GM18861 (cell line): ENCODE results near the gene CCT6B.
"Not testable (repeated sequence)": the region's sequence is repeated elsewhere in the genome, so short reads cannot be mapped to it uniquely, and the experiment has no call there.

ENCODE experiments used
- ATAC-seq: cut with Tn5 transposase; IDR thresholded peaks from one replicate; pipeline ENCODE4 v1.9.1; 2021; ENCODE audit not compliant: unreplicated experiment

CCT6B gene, protein sequence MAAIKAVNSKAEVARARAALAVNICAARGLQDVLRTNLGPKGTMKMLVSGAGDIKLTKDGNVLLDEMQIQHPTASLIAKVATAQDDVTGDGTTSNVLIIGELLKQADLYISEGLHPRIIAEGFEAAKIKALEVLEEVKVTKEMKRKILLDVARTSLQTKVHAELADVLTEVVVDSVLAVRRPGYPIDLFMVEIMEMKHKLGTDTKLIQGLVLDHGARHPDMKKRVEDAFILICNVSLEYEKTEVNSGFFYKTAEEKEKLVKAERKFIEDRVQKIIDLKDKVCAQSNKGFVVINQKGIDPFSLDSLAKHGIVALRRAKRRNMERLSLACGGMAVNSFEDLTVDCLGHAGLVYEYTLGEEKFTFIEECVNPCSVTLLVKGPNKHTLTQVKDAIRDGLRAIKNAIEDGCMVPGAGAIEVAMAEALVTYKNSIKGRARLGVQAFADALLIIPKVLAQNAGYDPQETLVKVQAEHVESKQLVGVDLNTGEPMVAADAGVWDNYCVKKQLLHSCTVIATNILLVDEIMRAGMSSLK

DNA sequence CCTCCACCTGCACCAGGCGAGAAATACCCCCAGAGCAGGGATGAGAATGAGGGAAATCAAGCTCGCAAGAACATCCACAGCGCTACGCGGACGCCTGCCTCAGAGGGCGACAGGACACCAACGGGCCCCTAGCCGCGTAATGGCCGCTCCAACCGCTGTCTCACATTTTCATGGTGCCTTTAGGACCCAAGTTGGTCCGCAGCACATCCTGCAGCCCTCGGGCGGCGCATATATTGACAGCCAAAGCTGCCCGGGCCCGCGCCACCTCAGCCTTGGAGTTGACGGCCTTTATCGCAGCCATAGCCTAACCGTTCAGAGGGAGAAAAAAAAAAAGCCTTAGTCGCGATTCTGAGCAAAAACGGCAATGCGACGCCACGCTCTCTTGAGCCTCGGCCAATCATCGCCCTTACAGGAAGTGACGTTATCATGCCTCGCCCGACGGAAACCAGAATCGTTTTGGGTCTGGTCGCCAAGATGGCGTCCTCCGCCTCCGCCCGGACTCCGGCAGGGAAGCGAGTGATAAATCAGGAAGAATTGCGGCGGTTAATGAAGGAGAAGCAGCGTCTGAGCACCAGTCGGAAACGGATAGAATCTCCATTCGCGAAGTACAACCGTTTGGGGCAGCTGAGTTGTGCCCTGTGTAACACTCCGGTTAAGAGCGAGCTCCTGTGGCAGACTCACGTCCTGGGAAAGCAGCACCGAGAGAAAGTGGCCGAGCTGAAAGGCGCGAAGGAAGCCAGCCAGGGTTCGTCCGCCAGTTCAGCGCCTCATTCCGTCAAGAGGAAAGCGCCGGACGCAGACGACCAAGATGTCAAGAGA is at the start of gene CCT6B, which contains the start of gene ZNF830:
Gene CCT6B, minus strand, starts transcription at position 368 of the 819 bp plus-strand sequence. Its CDS starts 67 bp downstream, at position 301.
Gene ZNF830, plus strand, starts transcription at position 448 of the 819 bp plus-strand sequence. Its CDS starts 27 bp downstream, at position 475.
- ATAC-seq = peak; percentile 67

DNA sequence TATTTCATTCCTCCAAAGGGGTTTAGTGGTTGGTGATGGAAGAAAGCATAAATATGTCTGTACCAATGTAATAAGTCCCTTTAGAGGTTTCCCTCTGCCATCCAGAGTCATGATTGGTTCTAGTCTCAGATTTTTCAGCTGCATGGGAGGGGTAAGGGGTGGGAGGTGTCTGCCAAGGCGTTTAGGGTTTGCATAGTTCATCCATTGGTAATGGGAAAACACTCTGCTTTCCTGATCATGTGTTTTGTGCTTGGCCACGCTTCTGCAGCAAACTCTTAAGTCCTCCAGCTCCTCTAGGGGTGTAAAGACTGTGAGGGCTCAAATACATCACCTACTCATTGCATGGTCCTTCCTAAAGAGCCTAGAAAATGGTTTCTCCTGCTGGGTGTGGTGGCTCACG is 48.8 kb upstream of the CCT6B start:
- ATAC-seq = no peak

DNA sequence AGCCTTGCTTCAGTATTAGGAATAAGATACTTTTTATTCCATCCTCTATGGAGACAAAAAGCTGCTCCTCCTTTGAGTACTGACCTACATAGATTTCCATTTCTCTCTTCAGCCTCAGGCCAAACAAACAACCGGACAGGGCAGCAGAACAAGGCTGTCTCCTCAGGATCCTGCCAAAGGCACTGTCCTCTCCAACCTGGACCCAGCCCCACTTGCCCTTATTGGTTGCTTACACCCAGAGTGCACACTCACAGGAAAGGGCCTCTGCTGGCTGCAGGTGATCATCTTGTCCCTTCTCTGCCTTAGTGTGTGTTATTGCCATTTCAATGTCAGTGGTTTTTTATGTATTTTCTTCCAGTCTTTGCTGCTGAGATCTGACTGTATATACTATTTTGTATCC is 45.7 kb upstream of the CCT6B start:
- no peak for ATAC-seq

DNA sequence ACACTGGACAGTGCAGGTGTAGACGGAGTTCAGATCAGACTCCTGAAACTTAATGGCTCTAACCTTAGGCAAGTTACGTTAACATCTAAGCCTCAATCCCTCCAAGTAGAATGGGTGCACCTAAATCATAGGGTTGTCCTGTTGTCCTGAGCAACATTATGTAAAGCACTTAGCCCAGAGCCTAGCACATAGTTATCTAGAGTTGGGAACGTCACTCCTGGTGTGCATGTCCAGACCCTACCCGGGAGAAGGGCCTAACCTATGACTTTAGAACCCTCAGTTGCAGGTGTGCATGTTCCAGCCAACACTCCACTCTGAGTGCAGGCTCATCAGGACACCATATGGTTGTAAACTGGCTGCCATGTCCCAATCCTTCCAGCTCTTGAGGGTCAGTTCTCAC is 45.1 kb upstream of the CCT6B start:
- no peak for ATAC-seq

DNA sequence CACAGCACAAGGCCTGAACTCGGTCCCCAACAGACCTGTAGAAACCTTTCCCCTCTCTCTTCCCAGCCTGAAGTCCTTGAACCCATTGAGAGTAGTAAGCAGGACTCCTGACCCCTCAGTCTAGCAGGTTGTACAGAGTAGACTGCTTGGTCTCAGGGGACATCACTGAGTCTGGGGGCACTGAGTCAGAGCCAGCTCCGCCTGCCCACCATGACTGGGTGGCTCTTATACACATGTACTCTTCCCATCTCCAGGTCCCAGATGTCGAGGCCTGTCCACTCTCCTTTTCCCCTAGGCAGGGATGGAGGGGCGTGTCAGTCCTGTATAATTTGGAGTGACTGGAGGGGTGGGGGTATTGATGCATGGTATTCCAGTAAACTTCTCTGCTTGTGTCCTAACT is 42.5 kb upstream of the CCT6B start:
- ATAC-seq = no peak

DNA sequence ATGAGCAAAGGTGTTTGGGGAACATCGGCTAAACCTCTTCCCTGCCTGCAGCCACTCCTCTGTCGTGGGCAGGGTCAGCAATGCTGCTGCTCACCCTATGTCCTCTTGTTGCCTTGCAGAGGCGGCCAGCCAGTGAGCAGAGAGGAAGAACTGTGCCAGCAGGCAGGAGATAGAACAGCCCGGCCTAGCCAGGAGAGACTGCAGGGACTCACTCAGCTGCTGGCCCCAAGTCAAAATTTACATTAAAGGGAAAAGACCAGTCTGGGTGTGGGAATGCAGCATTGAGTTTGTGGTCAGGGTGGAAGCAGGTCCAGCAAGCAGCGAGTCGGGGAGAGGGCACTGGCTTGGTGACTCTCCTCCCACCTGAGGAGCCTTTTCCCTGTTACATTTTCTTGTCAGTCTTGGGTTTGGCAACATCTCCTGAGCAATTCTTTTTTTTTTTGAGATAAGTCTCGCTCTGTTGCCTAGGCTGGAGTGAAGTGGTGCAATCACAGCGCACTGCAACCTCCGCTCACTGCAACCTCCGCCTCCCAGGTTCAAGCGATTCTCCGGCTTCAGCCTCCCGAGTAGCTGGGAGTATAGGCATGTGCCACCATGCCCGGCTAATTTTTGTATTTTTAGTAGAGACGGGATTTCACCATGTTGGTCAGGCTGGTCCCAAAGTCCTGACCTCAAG is 41.8 kb upstream of the CCT6B start:
- no peak for ATAC-seq

DNA sequence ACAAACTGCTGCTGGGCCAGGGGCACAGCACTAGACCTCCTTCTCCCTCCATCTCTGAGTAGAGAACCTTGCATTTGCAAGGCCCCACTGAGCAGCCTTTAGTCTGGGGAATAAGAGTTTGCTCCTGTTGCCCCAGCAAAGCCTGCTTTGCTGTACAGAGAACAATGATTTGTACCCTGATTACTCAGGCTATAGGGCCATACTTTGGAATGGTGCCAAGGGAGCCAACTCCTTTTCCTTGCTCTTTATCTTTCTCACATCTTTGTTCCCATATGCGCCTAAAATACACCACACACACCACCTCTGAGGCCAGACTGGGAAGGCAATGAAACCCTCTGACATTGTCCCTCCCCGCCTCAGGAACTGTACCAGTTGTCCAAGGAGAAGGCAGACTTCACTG is 40.3 kb upstream of the CCT6B start:
- no peak for ATAC-seq

DNA sequence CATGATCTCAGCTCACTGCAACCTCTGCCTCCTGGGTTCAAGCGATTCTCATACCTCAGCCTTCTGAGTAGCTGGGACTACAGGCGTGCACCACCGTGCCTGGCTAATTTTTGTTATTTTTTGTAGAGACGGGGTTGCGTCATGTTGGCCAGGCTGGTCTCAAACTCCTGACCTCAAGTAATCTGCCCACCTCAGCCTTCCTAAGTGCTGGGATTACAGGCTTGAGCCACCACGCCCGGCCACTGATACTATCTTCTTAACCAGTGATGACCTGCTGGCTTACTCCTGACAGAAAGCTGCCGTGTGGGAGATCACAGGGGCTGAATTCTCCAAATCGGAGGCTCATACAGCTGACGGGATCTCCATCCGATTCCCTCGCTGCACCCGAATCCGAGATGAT is 39.7 kb upstream of the CCT6B start:
- ATAC-seq = not testable (repeated sequence)

DNA sequence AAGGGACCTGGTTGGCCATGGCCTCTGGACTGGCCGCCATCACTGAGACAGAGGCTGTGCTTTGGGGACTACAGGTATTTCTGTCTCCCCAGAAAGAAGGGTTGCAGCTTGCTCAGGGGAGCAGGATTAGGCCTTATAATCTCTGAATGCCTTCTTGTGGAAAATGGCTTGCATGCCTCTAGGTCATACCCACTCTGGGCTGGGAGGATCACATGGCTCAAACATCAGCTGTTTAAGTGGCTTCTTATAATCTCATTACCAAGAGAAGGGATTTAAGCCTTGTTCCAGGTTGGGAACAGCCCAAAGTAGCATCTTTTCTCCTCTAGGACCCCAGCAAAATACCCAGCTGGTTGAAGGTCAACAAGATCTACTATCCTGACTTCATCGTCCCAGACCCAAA is 38.2 kb upstream of the CCT6B start:
- no peak for ATAC-seq

DNA sequence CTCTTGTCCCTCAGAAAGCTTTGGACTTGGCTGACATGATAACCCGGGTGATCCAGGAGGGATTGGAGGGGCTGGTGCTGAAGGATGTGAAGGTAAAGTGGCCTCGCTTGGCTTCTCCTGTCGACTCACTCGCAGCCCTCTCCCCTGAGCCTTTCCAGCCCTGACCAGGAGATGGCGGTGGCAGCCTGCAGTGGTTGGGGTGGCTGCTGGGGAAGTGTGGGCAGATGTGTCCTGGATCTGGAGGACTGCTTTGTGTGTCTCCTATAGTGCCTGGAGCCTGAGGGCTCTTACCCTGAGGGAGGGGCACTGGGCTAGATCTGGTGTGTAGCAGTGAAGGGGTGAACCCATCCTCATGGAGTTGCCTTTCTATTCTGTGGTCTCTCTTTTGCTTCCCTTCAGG is 36.9 kb upstream of the CCT6B start:
- peak; percentile 40 for ATAC-seq

DNA sequence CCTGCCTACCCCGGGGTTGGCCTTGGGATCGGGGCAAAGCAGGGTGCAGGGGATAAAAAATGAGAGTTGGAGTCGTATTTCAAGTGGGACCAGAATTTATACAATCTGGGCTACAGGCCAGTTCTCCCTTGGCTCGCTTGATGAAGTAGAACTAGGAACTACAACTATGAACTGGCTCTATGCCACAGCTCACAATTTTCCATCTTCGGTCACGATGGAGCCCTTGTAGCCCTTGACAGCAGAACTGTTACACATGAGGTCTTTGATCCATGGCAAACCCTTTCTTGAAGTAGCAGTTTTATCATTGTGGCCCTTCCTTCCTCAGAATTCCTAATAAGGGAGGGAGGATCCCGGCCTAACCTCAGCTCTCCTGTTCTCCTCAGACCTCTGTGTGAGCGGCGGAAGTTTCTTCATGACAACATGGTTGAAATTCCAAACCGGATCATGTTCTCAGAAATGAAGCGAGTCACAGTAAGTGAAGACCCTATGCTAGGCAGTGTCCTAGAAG is 36.1 kb upstream of the CCT6B start:
- no peak for ATAC-seq

DNA sequence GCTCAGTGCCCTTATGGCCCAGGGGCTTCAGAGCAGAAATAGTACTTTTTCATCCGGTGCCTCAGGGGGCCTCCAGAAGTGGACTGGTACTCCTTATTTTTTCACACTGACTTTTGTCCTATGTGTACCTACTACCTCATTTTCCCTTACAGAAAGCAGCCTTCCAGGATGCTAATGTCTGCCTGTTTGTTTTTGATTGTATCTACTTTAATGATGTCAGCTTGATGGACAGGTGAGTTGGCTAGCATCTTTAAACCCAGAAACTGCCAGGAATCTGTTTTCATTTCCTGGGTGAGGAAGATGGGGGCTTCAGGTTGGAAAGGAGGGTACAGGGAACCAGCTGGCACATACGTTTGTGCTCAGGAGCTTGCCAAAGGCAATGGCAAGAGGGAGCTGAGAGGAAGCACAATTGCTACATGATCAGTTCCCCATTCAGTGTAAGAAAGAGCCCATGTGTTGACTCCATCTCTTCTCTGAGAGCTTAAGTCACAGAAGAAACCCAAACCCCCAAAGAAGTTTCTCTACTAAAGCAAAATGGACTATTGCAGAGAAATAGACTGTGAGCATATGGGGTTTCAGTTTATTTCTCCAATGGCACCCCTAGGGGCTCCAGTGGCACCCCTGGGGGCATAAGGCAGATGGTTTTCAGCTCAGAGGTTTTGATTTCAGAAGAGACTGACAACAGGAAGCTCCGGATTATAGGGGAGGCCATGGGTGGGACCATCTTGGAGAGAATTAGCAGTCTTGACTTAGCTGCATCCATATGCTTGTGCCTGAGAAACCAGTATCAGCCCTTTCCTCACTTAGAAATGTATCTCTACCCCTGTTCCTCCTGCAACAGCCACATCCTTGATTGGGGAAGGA is 35.4 kb upstream of the CCT6B start:
- no peak for ATAC-seq

DNA sequence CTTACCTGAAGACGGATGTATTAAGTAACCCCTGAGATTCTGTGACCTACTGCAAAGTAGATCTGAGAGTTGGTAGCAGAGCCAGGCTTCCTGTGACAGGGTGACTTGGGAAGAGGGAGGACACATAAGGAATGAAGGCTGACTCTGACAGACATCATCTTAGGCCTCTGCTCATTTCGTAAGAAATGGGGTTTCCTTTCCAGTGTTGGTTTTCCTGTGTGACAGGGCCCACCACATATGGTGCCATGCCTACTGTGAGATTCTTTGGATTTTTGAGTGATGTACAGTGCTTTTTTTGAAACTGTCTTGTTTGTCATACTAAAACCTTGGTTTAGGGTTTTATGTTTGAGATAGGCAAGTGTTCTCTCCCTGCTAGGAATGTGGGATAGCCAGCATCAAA is 31.8 kb upstream of the CCT6B start:
- ATAC-seq = no peak

DNA sequence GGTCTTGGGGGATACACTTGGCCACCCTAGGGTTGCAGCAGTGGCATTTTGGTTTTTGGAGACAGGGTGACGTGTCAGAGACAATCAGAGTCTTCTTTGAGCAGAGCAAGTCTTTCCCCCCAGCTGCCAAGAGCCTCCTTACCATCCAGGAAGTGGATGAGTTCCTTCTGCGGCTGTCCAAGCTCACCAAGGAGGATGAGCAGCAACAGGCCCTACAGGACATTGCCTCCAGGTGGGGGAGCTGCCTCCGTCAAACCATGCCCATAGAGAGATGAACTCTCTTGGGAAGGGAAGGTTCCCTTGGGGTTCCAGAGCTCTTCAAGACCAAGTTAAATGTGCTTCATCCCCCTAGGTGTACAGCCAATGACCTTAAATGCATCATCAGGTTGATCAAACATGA is 30.3 kb upstream of the CCT6B start:
- no peak for ATAC-seq

DNA sequence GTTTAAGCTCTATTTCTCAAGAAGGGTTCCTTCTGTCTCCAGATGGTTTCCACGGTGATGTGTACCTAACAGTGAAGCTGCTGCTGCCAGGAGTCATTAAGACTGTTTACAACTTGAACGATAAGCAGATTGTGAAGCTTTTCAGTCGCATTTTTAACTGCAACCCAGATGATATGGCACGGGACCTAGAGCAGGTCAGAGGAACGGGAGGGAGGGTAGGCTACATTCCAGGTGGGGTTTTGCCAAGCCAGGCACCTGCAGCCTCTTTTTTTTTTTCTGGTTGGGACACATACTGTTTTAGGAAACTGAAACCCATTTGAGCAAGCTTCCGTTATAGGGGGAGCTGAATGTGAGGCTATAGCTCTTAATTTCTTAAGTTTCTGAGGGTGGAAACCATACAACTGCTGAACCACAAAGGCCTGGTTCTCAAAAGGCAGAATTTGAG is 29.7 kb upstream of the CCT6B start:
- no peak for ATAC-seq

DNA sequence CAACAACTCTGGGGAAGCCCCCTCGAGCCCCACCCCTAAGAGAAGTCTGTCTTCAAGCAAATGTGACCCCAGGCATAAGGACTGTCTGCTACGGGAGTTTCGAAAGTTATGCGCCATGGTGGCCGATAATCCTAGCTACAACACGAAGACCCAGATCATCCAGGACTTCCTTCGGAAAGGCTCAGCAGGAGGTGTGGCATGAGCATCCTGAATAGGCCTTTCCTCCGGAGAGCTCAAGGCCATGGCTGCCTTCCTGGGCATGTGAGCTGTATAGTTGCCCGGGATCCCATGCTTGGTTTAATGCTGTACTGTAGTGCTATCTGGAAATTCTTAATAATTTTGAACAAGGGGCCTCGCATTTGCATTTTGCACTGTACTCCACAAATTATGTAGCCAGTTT is 28.2 kb upstream of the CCT6B start:
- no peak for ATAC-seq

DNA sequence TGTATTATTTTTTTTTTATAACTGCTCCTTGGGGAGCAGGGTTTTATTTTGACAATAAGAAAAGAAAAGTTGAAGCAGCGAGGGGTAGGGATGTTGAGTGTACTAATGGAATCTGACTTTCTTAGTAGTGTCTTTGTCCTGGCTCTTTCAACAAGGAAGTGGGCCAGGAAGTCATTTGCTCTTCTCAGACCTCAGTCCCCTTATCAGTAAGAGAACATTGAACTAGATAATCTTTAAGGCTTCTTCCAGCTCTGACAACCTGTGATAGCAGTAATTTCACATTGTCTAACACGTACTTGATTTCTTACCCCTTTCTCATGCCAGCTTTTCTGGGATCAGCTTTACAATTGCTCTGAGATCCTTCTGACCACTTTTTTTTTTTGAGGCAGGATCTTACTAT is 27.4 kb upstream of the CCT6B start:
- ATAC-seq = no peak

DNA sequence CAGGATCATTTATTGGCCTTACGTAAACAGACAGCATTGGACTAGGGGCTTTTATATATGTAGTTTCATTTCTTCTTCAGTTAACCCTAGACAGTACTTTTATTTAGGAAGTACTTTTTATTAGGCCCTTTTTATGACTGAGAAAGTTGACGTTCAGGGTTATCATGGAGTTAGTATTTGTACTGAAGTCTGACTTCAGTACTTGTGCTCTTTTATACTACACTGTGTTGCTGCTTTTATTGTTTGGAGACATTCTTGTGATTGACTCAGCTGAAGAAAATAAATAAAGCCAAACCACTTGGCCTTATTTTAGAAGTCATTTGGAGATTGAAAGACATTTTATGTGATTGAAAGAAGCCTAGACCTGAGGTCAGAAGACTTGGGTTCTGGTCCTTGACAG is 26.0 kb upstream of the CCT6B start:
- no peak for ATAC-seq

DNA sequence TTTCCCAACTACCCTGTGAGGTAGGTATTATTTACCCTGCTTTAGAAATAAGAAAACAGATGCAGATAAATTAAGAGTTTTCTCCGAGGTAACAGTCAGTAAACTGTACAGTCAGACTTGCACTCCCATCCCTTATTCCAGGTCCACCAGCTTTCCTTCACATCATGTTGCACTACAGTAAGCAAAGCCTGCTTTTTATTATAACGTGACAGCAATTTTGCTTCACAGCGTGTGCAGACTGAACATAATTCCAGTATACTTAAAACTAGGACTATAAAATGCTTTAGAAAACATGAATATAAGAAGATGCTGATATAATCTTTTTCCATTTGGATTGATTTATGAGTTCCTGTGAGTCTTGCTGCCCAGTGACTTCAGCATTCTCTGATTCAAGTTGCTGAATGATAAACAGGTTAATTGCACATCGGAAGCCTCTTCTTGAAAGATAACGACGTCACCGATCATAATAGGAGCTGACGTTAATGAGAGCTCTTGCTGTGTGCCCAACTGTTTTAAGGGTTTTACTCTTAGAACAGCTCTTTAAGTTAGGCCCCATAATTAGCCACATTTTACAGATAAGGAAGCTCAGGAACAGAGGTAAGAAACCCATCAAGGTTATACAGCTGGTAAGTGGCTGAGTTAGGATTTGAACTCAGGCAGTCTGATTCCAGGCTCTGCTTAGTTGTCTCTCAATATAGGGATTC is 20.4 kb upstream of the CCT6B start:
- no peak for ATAC-seq
